Activated CD4-positive, CD25-positive, alpha-beta regulatory T cell treated with anti-CD3 and anti-CD28 coated beads, Interleukin-2, amount 50 U/mL, for 16 hours (primary cell): ENCODE data around the gene PRLHR.
A peak's percentile ranks its signal among the peaks of the same experiment; 100 is the strongest.

Source experiments
- DNase-seq: peaks from one replicate; pipeline ENCODE4 v3.0.0-alpha.2; 2020; ENCODE audit warnings: low read depth, low spot score

Gene PRLHR

GRCh38 chr10:118587881-118588651 lies 7.4 kb downstream of the PRLHR start:
- no peak for DNase-seq

- no peak for DNase-seq
Measured at GRCh38 chr10:118586911-118587310, 8.5 kb downstream of the PRLHR start.

GRCh38 chr10:118585794-118586193 lies 9.7 kb downstream of the PRLHR start:
- DNase-seq: no peak

- DNase-seq: no peak
Measured at GRCh38 chr10:118585234-118585633, 10.2 kb downstream of the PRLHR start.

- no peak for DNase-seq
Measured at GRCh38 chr10:118584181-118584954, 11.1 kb downstream of the PRLHR start.

GRCh38 chr10:118583611-118584010 lies 11.8 kb downstream of the PRLHR start:
- no peak for DNase-seq

GRCh38 chr10:118582511-118582910 lies 12.9 kb downstream of the PRLHR start:
- DNase-seq: no peak

- no peak for DNase-seq
Measured at GRCh38 chr10:118581340-118581739, 14.1 kb downstream of the PRLHR start.

GRCh38 chr10:118580702-118581101 lies 14.7 kb downstream of the PRLHR start:
- DNase-seq: no peak

- no peak for DNase-seq
Measured at GRCh38 chr10:118573512-118573911, 21.9 kb downstream of the PRLHR start.

GRCh38 chr10:118572256-118573041 lies 23.0 kb downstream of the PRLHR start:
- no peak for DNase-seq

- DNase-seq: no peak
Measured at GRCh38 chr10:118571123-118571522, 24.3 kb downstream of the PRLHR start.

- no peak for DNase-seq
Measured at GRCh38 chr10:118570591-118570990, 24.9 kb downstream of the PRLHR start.

GRCh38 chr10:118569882-118570252 lies 25.6 kb downstream of the PRLHR start:
- DNase-seq: no peak

GRCh38 chr10:118569241-118569881 lies 26.1 kb downstream of the PRLHR start:
- no peak for DNase-seq

- DNase-seq: peak; percentile 16
Measured at GRCh38 chr10:118568327-118568848, 27.1 kb downstream of the PRLHR start.

- DNase-seq: no peak
Measured at GRCh38 chr10:118567701-118568248, 27.7 kb downstream of the PRLHR start.

GRCh38 chr10:118566911-118567310 lies 28.5 kb downstream of the PRLHR start:
- no peak for DNase-seq

GRCh38 chr10:118565301-118566075 lies 30.0 kb downstream of the PRLHR start:
- no peak for DNase-seq

- no peak for DNase-seq
Measured at GRCh38 chr10:118564652-118565051, 30.8 kb downstream of the PRLHR start.
